GDM1 (cell line): ENCODE measurements around the gene PRDM10.
"Not testable (repeated sequence)": the region's sequence is repeated elsewhere in the genome, so short reads cannot be mapped to it uniquely, and the experiment has no call there.

Experiments used
- DNase-seq: peaks from one replicate; lab custom pipeline; 2025; lab: John Stamatoyannopoulos, UW

Gene PRDM10

DNA sequence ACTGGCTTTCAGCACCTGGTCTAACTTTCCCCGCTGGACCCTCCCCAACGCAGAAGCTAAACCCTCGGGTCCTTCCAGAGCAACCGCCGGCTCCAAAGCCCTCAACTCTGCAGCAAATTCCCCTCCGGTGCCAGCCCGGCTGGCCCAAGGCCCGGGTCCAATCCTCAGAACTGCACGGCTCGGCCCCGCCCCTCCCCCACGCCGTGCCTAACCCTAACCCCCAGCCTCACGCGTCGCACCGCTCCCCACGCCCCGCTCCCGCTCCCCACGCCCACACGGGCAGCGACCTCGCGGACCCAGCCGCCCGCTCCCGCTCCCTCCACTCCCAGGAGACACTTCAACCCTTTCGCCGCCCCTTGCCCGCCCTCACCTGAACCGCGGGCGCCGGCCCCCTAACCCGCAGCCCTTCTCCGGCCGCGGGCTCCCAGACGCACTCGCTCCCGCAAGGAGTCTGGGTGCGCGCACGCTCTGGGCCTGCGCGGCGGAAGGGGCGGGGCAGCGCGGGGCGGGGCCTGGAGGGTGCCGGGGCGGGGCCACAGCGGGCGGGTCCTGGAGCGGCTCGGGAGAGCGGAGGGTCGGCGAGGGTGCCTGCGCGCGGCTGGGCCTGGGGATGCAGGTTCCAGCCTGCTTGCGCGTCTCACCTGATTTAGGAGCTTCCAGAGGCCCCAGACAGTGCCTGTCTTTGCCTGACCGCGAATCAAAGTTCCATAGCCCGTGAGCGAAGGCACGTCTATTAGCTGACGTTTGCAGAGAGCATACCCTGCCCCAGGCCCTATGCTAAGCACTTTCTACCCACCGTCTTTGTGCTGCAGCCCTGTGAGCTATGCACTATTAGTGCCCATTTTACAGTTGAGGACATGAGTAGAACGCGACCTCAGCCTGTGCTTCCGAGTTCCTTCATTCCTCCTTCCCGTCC lies 107.3 kb downstream of the PRDM10 start, which contains the start of gene NFRKB:
Gene NFRKB (minus strand): TSS at position 453 of the 916 bp plus-strand sequence. CDS start 2,729 bp downstream, outside the sequence.
- DNase-seq: peak; percentile 75

DNA sequence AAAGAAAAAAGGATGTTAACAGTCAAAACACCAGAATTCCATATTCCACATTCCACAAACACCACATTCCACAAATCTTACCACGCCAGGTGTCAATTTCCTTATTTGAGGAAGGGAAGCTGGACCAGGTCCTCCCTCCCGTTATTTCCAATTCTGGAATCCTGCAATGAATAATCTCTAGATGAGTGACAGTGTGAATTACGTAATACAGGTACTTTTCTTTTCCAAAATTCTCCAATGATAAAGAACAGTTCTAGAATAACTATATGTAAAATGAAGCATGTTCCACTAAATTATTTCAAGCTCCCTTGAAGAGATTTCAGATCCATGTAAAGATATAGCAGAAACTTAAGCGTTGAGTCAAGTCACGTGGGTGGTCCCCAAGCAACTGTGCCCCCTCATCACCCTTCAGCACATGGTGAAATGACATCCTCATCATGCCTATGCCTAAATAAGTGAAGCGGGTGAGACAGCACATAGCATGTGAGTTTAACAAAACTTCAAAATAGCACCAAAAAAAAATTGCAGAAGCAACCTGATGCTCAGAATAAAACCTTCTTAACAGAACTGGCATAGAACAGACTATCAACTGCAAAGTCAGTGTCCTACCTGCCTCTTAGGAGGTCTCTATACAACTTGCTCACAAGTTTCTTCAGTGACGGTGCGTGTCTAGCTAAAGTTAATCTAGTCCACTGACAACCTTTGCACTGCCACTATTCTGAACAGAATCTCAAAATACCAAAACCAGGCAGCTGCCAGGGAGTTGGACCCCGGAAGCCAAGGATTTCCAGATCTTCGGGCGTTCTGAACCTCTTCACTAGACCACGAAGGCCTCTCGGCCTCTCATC lies 108.1 kb downstream of the PRDM10 start:
- DNase-seq: no peak

GRCh38 chr11:129888451-129888850 lies 114.2 kb downstream of the PRDM10 start:
- no peak for DNase-seq

- DNase-seq: no peak
Observed at GRCh38 chr11:129885381-129885780, 117.3 kb downstream of the PRDM10 start.

DNA sequence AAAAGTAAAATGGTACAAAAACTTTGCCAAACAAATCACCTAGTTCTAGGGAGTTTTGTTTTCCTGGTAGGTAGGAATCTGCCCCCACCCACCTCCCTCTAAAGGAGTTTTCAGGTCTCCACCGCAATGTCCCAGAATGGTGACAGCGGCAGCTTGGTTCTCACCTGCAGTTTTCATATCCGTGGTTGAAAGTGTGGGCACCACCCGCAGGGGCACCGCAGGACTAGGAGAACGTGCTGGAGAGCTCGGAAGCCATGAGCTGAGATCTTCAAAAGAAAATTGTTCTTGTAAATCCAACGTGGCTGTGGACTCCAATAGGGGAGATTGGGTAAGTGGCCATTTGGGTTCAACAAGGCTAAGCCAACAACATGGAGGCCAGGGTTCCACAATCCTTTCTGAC lies 118.1 kb downstream of the PRDM10 start:
- DNase-seq: no peak

GRCh38 chr11:129881570-129882170 lies 121.0 kb downstream of the PRDM10 start:
- no peak for DNase-seq

DNA sequence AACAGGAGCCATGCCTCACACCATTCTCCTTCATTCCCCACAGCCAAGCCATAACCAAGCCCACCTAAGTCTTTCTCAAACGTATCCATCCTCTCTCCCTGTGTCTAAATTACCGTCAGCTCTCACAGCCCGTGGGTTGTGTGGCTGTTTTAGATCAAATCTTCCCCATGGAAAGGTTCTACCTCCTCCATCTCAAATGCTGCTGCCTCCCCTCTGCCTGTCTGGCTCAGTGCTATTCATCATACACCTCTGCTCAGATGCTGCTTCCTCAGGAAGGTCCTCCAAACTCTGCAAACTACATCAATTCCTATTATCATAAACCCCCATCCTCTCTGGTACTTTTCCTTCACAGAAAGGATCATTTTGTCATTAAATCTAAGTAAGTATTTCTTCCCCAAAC lies 122.3 kb downstream of the PRDM10 start:
- no peak for DNase-seq

- DNase-seq: no peak
Observed at GRCh38 chr11:129871914-129872313, 130.7 kb downstream of the PRDM10 start.

GRCh38 chr11:129868626-129869025 lies 134.0 kb downstream of the PRDM10 start:
- DNase-seq: not testable (repeated sequence)

DNA sequence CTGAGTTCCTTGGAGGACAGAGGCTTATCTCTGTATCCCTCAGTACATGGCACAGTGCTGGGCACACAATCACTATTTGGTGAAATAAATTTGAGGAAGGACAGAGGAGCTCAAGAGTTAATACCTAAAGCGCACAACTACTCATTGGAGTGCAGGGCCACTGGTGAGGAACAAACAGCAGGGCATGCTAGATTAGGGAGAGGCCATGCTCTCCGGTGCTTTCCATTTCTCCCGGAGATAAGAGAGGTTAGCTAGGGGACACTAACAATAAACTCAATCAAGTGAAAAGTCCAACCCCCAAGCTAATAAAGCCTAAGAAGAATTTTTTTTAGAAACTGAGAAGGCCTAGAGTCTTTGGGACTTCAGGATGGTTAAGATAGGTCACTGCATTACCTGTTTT lies 136.3 kb downstream of the PRDM10 start:
- DNase-seq: no peak

GRCh38 chr11:129865701-129866100 lies 136.9 kb downstream of the PRDM10 start:
- no peak for DNase-seq

- DNase-seq: no peak
Observed at GRCh38 chr11:129864811-129865210, 137.8 kb downstream of the PRDM10 start.

- no peak for DNase-seq
Observed at GRCh38 chr11:129861702-129862522, 140.7 kb downstream of the PRDM10 start.

GRCh38 chr11:129856036-129856435 lies 146.6 kb downstream of the PRDM10 start:
- DNase-seq: no peak

- no peak for DNase-seq
Observed at GRCh38 chr11:129855086-129855485, 147.5 kb downstream of the PRDM10 start.

DNA sequence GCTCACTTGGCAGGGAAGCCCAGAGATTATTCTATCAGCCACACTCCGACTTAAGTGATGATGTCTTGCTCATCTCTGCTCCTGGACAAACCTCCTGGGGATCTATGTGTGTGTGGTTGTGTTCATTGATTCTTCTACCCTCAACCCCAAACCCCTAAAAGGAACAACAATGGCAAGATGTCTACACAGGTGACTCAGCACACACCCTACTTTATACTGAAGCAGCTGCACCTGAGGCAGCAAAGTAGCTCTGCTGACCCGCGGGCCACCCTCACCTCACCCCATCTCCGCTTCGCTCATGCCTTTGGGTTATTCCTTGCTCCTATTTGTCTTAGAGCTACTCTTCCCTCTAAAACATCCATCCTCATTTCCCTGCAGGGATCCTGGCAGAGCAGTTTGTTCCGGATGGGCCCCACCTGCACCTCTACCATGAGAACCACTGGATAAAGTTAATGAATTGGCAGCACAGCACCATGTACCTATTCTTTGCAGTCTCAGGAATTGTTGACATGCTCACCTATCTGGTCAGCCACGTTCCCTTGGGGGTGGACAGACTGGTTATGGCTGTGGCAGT lies 148.3 kb downstream of the PRDM10 start:
- DNase-seq: no peak

DNA sequence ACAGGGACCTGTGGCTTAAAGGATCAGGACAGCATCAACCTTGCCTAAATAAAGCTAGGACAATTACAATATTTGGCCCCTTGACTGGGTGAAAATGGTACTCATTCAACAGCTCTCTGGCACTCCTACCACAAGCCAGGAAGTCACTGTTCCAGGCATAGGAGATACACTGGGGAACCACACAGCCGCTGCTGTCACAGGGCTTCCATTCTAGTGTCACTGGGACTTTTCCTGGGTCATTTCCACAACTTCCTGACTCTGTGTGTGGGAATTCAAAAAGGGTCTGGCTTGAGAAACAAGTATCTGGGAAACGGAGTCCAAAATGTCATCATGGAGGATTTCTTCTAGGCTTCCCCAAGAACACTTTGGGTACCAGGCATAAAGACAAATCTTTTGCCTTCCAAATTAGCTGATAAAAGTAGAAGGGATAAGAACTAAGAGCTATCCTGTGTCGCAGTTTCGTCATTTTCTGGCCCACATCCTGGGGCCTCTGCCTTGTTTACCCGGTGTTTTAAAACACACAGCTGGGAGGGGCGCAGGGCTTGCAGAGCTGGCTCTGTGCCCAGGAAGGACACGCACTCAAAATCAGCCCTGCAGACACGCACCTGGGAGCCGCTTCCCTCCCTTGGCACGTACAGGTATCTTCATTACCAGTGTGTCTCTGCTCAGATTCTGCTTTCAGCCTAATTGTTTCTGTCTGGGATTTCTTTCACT lies 149.0 kb downstream of the PRDM10 start:
- no peak for DNase-seq

GRCh38 chr11:129852125-129852740 lies 150.4 kb downstream of the PRDM10 start:
- no peak for DNase-seq
